Panc1 (cell line): ENCODE results near the gene KLHDC8A. TPM values are rescaled to one million over a fixed set of nuclear protein-coding genes. Genes with fewer than 3 reads are reported as not detected.

Experiments used
- ATAC-seq: fragments of 200-7000 bp; cut with Tn5 transposase; 2 replicates; pipeline ENCODE4 v1.9.1; 2020; ENCODE audit warnings: mild to moderate bottlenecking, moderate library complexity
- BruUV-seq: library from RNA; stranded (reverse); fragments of 400-500 nt; replicated peaks from 2 replicates; lab custom pipeline; 2021; lab: Mats Ljungman, UMichigan
- CTCF ChIA-PET: fragments of 300-600 bp; sonication (Branson Sonifier 250); formaldehyde crosslinking; loops from one replicate; lab custom pipeline; 2022; ENCODE audit warnings: antibody characterized with exemption; lab: Charles Lee
- POLR2A ChIA-PET: fragments of 300-600 bp; sonication (Branson Sonifier 250); formaldehyde crosslinking; loops from one replicate; lab custom pipeline; 2022; ENCODE audit warnings: antibody characterized with exemption; lab: Charles Lee
- DNase-seq: peaks from one replicate; pipeline ENCODE4 v3.0.0-alpha.2; 2010; ENCODE audit warnings: low read depth, low spot score
- H3K27ac ChIP-seq: 2 replicates; pipeline ENCODE4 v1.5.1; 2011; ENCODE audit warnings: mild to moderate bottlenecking, low read length, inconsistent platforms
- H3K27me3 ChIP-seq: fragments of 200-500 bp; sonication (Bioruptor generic); 2 replicates; pipeline ENCODE4 v1.6.0; 2014; ENCODE audit warnings: low read length, inconsistent platforms; ENCODE audit not compliant: control insufficient read depth, insufficient read depth
- H3K36me3 ChIP-seq: fragments of 200-500 bp; sonication (Bioruptor generic); 2 replicates; pipeline ENCODE4 v1.5.1; 2014; ENCODE audit warnings: inconsistent platforms, mild to moderate bottlenecking, low read length, moderate library complexity; ENCODE audit not compliant: control insufficient read depth, insufficient read depth
- H3K4me1 ChIP-seq: 2 replicates; pipeline ENCODE4 v1.5.1; 2011; ENCODE audit warnings: inconsistent platforms, mild to moderate bottlenecking, low read length, moderate library complexity; ENCODE audit not compliant: control insufficient read depth, insufficient read depth
- H3K4me3 ChIP-seq, 2 experiments: 2 replicates each; pipeline ENCODE4 v1.5.1; 2011 to 2012; ENCODE audit warnings: low read depth in 2 of 2, low read length in 2 of 2, mild to moderate bottlenecking in 2 of 2, inconsistent platforms in 1 of 2, moderate library complexity in 1 of 2
- H3K9me3 ChIP-seq: fragments of 200-500 bp; sonication (Bioruptor generic); 2 replicates; pipeline ENCODE4 v1.5.1; 2014; ENCODE audit warnings: low read depth, mild to moderate bottlenecking, inconsistent platforms, low read length, moderate library complexity; ENCODE audit not compliant: control insufficient read depth, insufficient read depth
- CTCF ChIP-seq: fragments of 450-650 bp; IDR thresholded peaks from 2 replicates; pipeline ENCODE4 v1.5.1; 2017; ENCODE audit warnings: mild to moderate bottlenecking
- POLR2AphosphoS5 ChIP-seq: IDR thresholded peaks from 2 replicates; pipeline ENCODE4 v1.6.1; 2012; ENCODE audit warnings: mild to moderate bottlenecking, low read depth, low read length, moderate library complexity
- REST ChIP-seq, 2 experiments: IDR thresholded peaks; 2 replicates each; pipeline ENCODE4 v1.6.1; 2011 to 2012; ENCODE audit warnings: low read depth in 2 of 2, control low read depth in 1 of 2, low read length in 1 of 2, mild to moderate bottlenecking in 1 of 2, moderate library complexity in 1 of 2; ENCODE audit not compliant: insufficient read depth in 1 of 2
- SIN3A ChIP-seq: IDR thresholded peaks from 2 replicates; pipeline ENCODE4 v1.6.1; 2012; ENCODE audit warnings: low read depth, mild to moderate bottlenecking, low read length, moderate library complexity, borderline replicate concordance; ENCODE audit not compliant: insufficient read depth
- TCF7L2 ChIP-seq: IDR thresholded peaks from 2 replicates; pipeline ENCODE4 v1.6.1; 2011; ENCODE audit warnings: mild to moderate bottlenecking, low read depth, low read length, inconsistent platforms
- in situ Hi-C: cut with HindIII; loops from 2 replicates; pipeline ENCODE4 v1.10.0; 2016; ENCODE audit warnings: low sequenced_read_pairs, low pct_unique_long_range_greater_than_20kb
- intact Hi-C: fragments of 100-400 bp; cut with micrococcal nuclease; formaldehyde crosslinking; loops from one replicate; pipeline ENCODE4 v1.10.0; 2022; ENCODE audit not compliant: unreplicated experiment
- total RNA-seq: library from RNA; stranded (reverse); gene quantifications from one replicate; pipeline ENCODE4 v1.2.1, GENCODE V29; 2021; ENCODE audit not compliant: unreplicated experiment

Gene KLHDC8A
- total RNA-seq, 1 experiment from 2014 or later: 0.31 TPM

GRCh38 chr1:205351984-205352713 is 4.6 kb downstream of the KLHDC8A start:
- intact Hi-C loops (no loop called here), in situ Hi-C loops (no loop called here)
- H3K36me3 ChIP-seq: no peaks in the 10 kb centered on the region
- ChIA-PET CTCF (interaction anchor here (0.5 to 0.8 kb wide), 2 partner anchors 168 to 173 kb away, joined by 3 to 4 read pairs; no protein-coding TSS in a partner anchor), POLR2A (no interaction called here)
- H3K9me3 ChIP-seq: no peaks in the 10 kb centered on the region
- H3K27me3 ChIP-seq: 0 out of 2 replicates have a peak, but pooled peaks cover under 1% of the 10 kb centered on the region
- no peak overlapping the region for H3K4me3 ChIP-seq
- no TSS peak for BruUV-seq
- no peaks in the 10 kb centered on the region for H3K4me1 ChIP-seq
- no peak overlapping the region for H3K27ac ChIP-seq
- no peak for TF ChIP-seq SIN3A
- no peak for TF ChIP-seq POLR2AphosphoS5
- TF ChIP-seq REST (IDR thresholded peaks at IDR 0.05; ENCODE audit: insufficient read depth in 1 of 2, low read depth in 2 of 2, low read length in 1 of 2): no peak
- no peak for TF ChIP-seq TCF7L2
- no peak for TF ChIP-seq CTCF
- no peak for DNase-seq
- ATAC-seq: 0 out of 2 replicates have a peak, but pooled peaks have one; percentile 49

DNA sequence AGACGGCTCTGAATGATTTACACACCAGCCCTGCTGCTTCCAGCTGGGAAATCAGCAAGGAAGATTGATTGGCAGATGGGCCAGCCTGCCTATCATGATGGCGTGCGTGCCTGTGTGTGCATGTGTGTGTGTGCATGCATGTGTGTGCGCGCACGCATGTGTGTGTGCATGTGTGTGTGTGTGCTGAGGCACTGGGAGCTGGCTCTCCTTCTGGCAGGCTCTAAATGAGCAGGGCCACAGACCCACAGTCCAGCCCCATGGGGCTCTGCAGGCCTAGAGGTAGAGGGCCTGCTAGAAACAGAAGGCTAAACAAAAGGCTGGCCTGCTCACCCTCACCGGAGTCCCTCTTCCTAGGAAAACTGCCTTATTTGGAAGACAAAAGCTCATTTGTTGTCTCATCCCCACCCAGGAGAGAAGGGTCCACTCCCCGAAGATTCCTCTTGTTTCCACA is 6.0 kb downstream of the KLHDC8A start:
- ATAC-seq: no peak
- ChIA-PET CTCF (interaction anchor here (0.6 to 1.7 kb wide), 5 partner anchors 15 to 540 kb away, joined by 3 to 6 read pairs (median 4); no protein-coding TSS in a partner anchor), POLR2A (interaction anchor here (0.6 kb wide), 1 partner anchor 98 kb away, joined by 3 read pairs; no protein-coding TSS in a partner anchor)
- no peaks in the 10 kb centered on the region for H3K36me3 ChIP-seq
- no peak overlapping the region for H3K27ac ChIP-seq
- in situ Hi-C loops: no loop called here
- no peak for DNase-seq
- intact Hi-C loops: no loop called here
- no peak for TF ChIP-seq POLR2AphosphoS5
- no peak for TF ChIP-seq REST (IDR thresholded peaks at IDR 0.05; ENCODE audit: insufficient read depth in 1 of 2, low read depth in 2 of 2, low read length in 1 of 2)
- no peak overlapping the region for H3K4me3 ChIP-seq
- H3K9me3 ChIP-seq: no peaks in the 10 kb centered on the region
- H3K27me3 ChIP-seq: 0 out of 2 replicates have a peak, but pooled peaks cover 2% of the 10 kb centered on the region
- no peaks in the 10 kb centered on the region for H3K4me1 ChIP-seq
- BruUV-seq: no TSS peak
